Measurements from ENCODE around the gene AP2S1.
"Not testable (repeated sequence)": the region's sequence is repeated elsewhere in the genome, so short reads cannot be mapped to it uniquely, and the experiment has no call there.

AP2S1 gene

GRCh38 chr19:46863818-46864629 is 13.4 kb upstream of the AP2S1 start:
- H3K4me3 ChIP-seq (ENCODE audit: low read depth in 1 of 2, low read length in 2 of 2), result peak overlapping the region; percentile 19 to 78
- H3K4me1 ChIP-seq (ENCODE audit: control insufficient read depth in 1 of 2, insufficient read depth in 2 of 2, low read length in 2 of 2), result peaks cover 13 to 65% of the 10 kb centered on the region in 2 donors
- no peaks in the 10 kb centered on the region for H3K27me3 ChIP-seq (ENCODE audit: low read depth, low read length)
- H3K27ac ChIP-seq (ENCODE audit: low read length), result peak overlapping the region; percentile 63
- no peaks in the 10 kb centered on the region for H3K9me3 ChIP-seq (ENCODE audit: control insufficient read depth in 1 of 2, low read length in 2 of 2)
- peaks cover 0 to 3% of the 10 kb centered on the region in 2 donors for H3K36me3 ChIP-seq (ENCODE audit: control insufficient read depth in 1 of 2, insufficient read depth in 2 of 2, low read length in 2 of 2)

GRCh38 chr19:46862974-46863632 is 12.5 kb upstream of the AP2S1 start:
- Histone ChIP-seq H3K27me3 (ENCODE audit: low read depth, low read length) (no peaks in the 10 kb centered on the region), H3K9me3 (ENCODE audit: control insufficient read depth in 1 of 2, low read length in 2 of 2) (no peaks in the 10 kb centered on the region), H3K4me1 (ENCODE audit: control insufficient read depth in 1 of 2, insufficient read depth in 2 of 2, low read length in 2 of 2) (peaks cover 13 to 65% of the 10 kb centered on the region in 2 donors), H3K36me3 (ENCODE audit: control insufficient read depth in 1 of 2, insufficient read depth in 2 of 2, low read length in 2 of 2) (peaks cover 0 to 3% of the 10 kb centered on the region in 2 donors), H3K27ac (ENCODE audit: low read length) (peak overlapping the region; percentile 63), H3K4me3 (ENCODE audit: low read depth in 1 of 2, low read length in 2 of 2) (peak overlapping the region; percentile 78 to 82)

- H3K4me3 ChIP-seq (ENCODE audit: low read depth in 1 of 2, low read length in 2 of 2), result peak overlapping the region; percentile 78 to 82
- peaks cover 0 to 3% of the 10 kb centered on the region in 2 donors for H3K36me3 ChIP-seq (ENCODE audit: control insufficient read depth in 1 of 2, insufficient read depth in 2 of 2, low read length in 2 of 2)
- H3K4me1 ChIP-seq (ENCODE audit: control insufficient read depth in 1 of 2, insufficient read depth in 2 of 2, low read length in 2 of 2), result peaks cover 13 to 62% of the 10 kb centered on the region in 2 donors
- H3K27ac ChIP-seq (ENCODE audit: low read length), result peak overlapping the region; percentile 62
- H3K27me3 ChIP-seq (ENCODE audit: low read depth, low read length), result no peaks in the 10 kb centered on the region
- no peaks in the 10 kb centered on the region for H3K9me3 ChIP-seq (ENCODE audit: control insufficient read depth in 1 of 2, low read length in 2 of 2)
These were observed 11.8 kb upstream of the AP2S1 start for GRCh38 chr19:46862503-46862834.

GRCh38 chr19:46861691-46862502 is 11.3 kb upstream of the AP2S1 start:
- Histone ChIP-seq H3K27ac (ENCODE audit: low read length) (peak overlapping the region; percentile 62), H3K36me3 (ENCODE audit: control insufficient read depth in 1 of 2, insufficient read depth in 2 of 2, low read length in 2 of 2) (peaks cover 0 to 3% of the 10 kb centered on the region in 2 donors), H3K4me1 (ENCODE audit: control insufficient read depth in 1 of 2, insufficient read depth in 2 of 2, low read length in 2 of 2) (peaks cover 13 to 60% of the 10 kb centered on the region in 2 donors)

GRCh38 chr19:46860846-46861690 is 10.4 kb upstream of the AP2S1 start, which contains the start of gene ARHGAP35:
ARHGAP35 (plus strand) TSS chr19:46860997; CDS start chr19:46918676, 57,679 bp downstream.
- H3K9me3 ChIP-seq (ENCODE audit: control insufficient read depth in 1 of 2, low read length in 2 of 2), result no peaks in the 10 kb centered on the region
- no peaks in the 10 kb centered on the region for H3K27me3 ChIP-seq (ENCODE audit: low read depth, low read length)
- peak within 1 kb of the TSS; percentile 82 to 94 for H3K4me3 ChIP-seq (ENCODE audit: low read depth in 1 of 2, low read length in 2 of 2)
- H3K36me3 ChIP-seq (ENCODE audit: control insufficient read depth in 1 of 2, insufficient read depth in 2 of 2, low read length in 2 of 2), result peaks cover 0 to 8% of the 10 kb centered on the region in 2 donors
- peak within 1 kb of the TSS; percentile 62 for H3K27ac ChIP-seq (ENCODE audit: low read length)
- peaks cover 13 to 58% of the 10 kb centered on the region in 2 donors for H3K4me1 ChIP-seq (ENCODE audit: control insufficient read depth in 1 of 2, insufficient read depth in 2 of 2, low read length in 2 of 2)

More at GRCh38 chr19:46861691-46862502, 11.3 kb upstream of the AP2S1 start:
- peak overlapping the region; percentile 78 to 82 for H3K4me3 ChIP-seq (ENCODE audit: low read depth in 1 of 2, low read length in 2 of 2)
- H3K9me3 ChIP-seq (ENCODE audit: control insufficient read depth in 1 of 2, low read length in 2 of 2), result no peaks in the 10 kb centered on the region
- no peaks in the 10 kb centered on the region for H3K27me3 ChIP-seq (ENCODE audit: low read depth, low read length)

- H3K9me3 ChIP-seq (ENCODE audit: control insufficient read depth in 1 of 2, low read length in 2 of 2), result no peaks in the 10 kb centered on the region
- H3K36me3 ChIP-seq (ENCODE audit: control insufficient read depth in 1 of 2, insufficient read depth in 2 of 2, low read length in 2 of 2), result peaks cover 0 to 8% of the 10 kb centered on the region in 2 donors
- H3K4me3 ChIP-seq (ENCODE audit: low read depth in 1 of 2, low read length in 2 of 2), result peak overlapping the region; percentile 61 to 94
- peak overlapping the region; percentile 45 for H3K27ac ChIP-seq (ENCODE audit: low read length)
- peaks cover 13 to 59% of the 10 kb centered on the region in 2 donors for H3K4me1 ChIP-seq (ENCODE audit: control insufficient read depth in 1 of 2, insufficient read depth in 2 of 2, low read length in 2 of 2)
- H3K27me3 ChIP-seq (ENCODE audit: low read depth, low read length), result no peaks in the 10 kb centered on the region
These were observed 9.6 kb upstream of the AP2S1 start for GRCh38 chr19:46860125-46860845.

GRCh38 chr19:46859637-46860124 is 9.0 kb upstream of the AP2S1 start:
- H3K27me3 ChIP-seq (ENCODE audit: low read depth, low read length), result no peaks in the 10 kb centered on the region
- H3K36me3 ChIP-seq (ENCODE audit: control insufficient read depth in 1 of 2, insufficient read depth in 2 of 2, low read length in 2 of 2), result peaks cover 0 to 8% of the 10 kb centered on the region in 2 donors
- H3K9me3 ChIP-seq (ENCODE audit: control insufficient read depth in 1 of 2, low read length in 2 of 2), result no peaks in the 10 kb centered on the region
- H3K27ac ChIP-seq (ENCODE audit: low read length), result peak overlapping the region; percentile 23
- peak overlapping the region; percentile 30 to 94 for H3K4me3 ChIP-seq (ENCODE audit: low read depth in 1 of 2, low read length in 2 of 2)
- H3K4me1 ChIP-seq (ENCODE audit: control insufficient read depth in 1 of 2, insufficient read depth in 2 of 2, low read length in 2 of 2), result peaks cover 13 to 53% of the 10 kb centered on the region in 2 donors

- peaks cover 0 to 8% of the 10 kb centered on the region in 2 donors for H3K36me3 ChIP-seq (ENCODE audit: control insufficient read depth in 1 of 2, insufficient read depth in 2 of 2, low read length in 2 of 2)
- peak overlapping the region; percentile 58 to 67 for H3K4me3 ChIP-seq (ENCODE audit: low read depth in 1 of 2, low read length in 2 of 2)
- peaks cover 0 to 21% of the 10 kb centered on the region in 2 donors for H3K4me1 ChIP-seq (ENCODE audit: control insufficient read depth in 1 of 2, insufficient read depth in 2 of 2, low read length in 2 of 2)
- no peaks in the 10 kb centered on the region for H3K27me3 ChIP-seq (ENCODE audit: low read depth, low read length)
- H3K27ac ChIP-seq (ENCODE audit: low read length), result peak overlapping the region; percentile 63
- H3K9me3 ChIP-seq (ENCODE audit: control insufficient read depth in 1 of 2, low read length in 2 of 2), result no peaks in the 10 kb centered on the region
These were observed 5.7 kb upstream of the AP2S1 start for GRCh38 chr19:46856062-46857022.

GRCh38 chr19:46854698-46855097 is 4.1 kb upstream of the AP2S1 start:
- not testable (repeated sequence) for H3K4me3 ChIP-seq (ENCODE audit: low read depth in 1 of 2, low read length in 2 of 2); H3K27me3 ChIP-seq (ENCODE audit: low read depth, low read length); H3K9me3 ChIP-seq (ENCODE audit: control insufficient read depth in 1 of 2, low read length in 2 of 2); H3K36me3 ChIP-seq (ENCODE audit: control insufficient read depth in 1 of 2, insufficient read depth in 2 of 2, low read length in 2 of 2); H3K27ac ChIP-seq (ENCODE audit: low read length)
- peaks cover 4 to 23% of the 10 kb centered on the region in 2 donors for H3K4me1 ChIP-seq (ENCODE audit: control insufficient read depth in 1 of 2, insufficient read depth in 2 of 2, low read length in 2 of 2)
